H1 (cell line): Measurements from ENCODE around the gene PTGES3L. TPM values are rescaled to one million over a fixed set of nuclear protein-coding genes. Genes with fewer than 3 reads are reported as not detected.

Experiments
- CTCF ChIA-PET: fragments of 300-600 bp; sonication (Branson Sonifier 250); formaldehyde crosslinking; loops from one replicate; lab custom pipeline; 2021; ENCODE audit not compliant: partially characterized antibody; lab: Charles Lee
- POLR2A ChIA-PET: fragments of 300-600 bp; sonication (Branson Sonifier 250); formaldehyde crosslinking; loops from one replicate; lab custom pipeline; 2021; ENCODE audit warnings: inconsistent platforms; ENCODE audit not compliant: partially characterized antibody; lab: Charles Lee
- DNase-seq, 2 experiments: peaks; one replicate each; pipeline versions ENCODE4 v3.0.0 to v3.0.0-alpha.2; 2010 to 2022; ENCODE audit warnings: low spot score in 2 of 2, low read depth in 1 of 2, mixed read lengths in 1 of 2
- FAIRE-seq: peaks from 2 replicates; lab custom pipeline; 2011; peaks lifted over from hg19 to GRCh38; lab: Jason Lieb, UNC
- H2AFZ ChIP-seq: 2 replicates; pipeline ENCODE4 v1.8.1; 2012; ENCODE audit warnings: low read length, inconsistent platforms
- H2AK5ac ChIP-seq: 2 replicates; pipeline ENCODE4 v1.6.1; 2013; ENCODE audit warnings: low read depth, low read length
- H2BK120ac ChIP-seq: replicated peaks from 2 replicates; pipeline ENCODE3; 2013; ENCODE audit warnings: low read depth, low read length, inconsistent platforms
- H2BK12ac ChIP-seq: 2 replicates; pipeline ENCODE4 v1.6.1; 2013; ENCODE audit warnings: low read depth, low read length
- H2BK15ac ChIP-seq: 2 replicates; pipeline ENCODE4 v1.6.1; 2013; ENCODE audit warnings: low read length
- H2BK20ac ChIP-seq: 2 replicates; pipeline ENCODE4 v1.6.1; 2013; ENCODE audit warnings: low read length
- H2BK5ac ChIP-seq: 2 replicates; pipeline ENCODE4 v1.6.1; 2013; ENCODE audit warnings: low read depth, low read length
- H3K14ac ChIP-seq: 2 replicates; pipeline ENCODE4 v1.6.1; 2013; ENCODE audit warnings: inconsistent platforms; ENCODE audit not compliant: insufficient read length
- H3K18ac ChIP-seq: 2 replicates; pipeline ENCODE4 v1.6.1; 2013; ENCODE audit warnings: low read length; ENCODE audit errors: extremely low read depth
- H3K23ac ChIP-seq: 2 replicates; pipeline ENCODE4 v1.6.1; 2013; ENCODE audit warnings: inconsistent platforms; ENCODE audit not compliant: insufficient read length
- H3K23me2 ChIP-seq: 2 replicates; pipeline ENCODE4 v1.6.1; 2013; ENCODE audit warnings: low read depth, low read length
- H3K27ac ChIP-seq: 2 replicates; pipeline ENCODE4 v1.6.1; 2011; ENCODE audit warnings: low read depth, low read length, inconsistent platforms
- H3K27me3 ChIP-seq, 4 experiments: replicated peaks in 1 of 4; 1 replicate in 1 of 4; 2 replicates in 3 of 4; pipeline versions ENCODE4 v1.6.1 to v1.8.1; 2011 to 2013; ENCODE audit warnings: low read length in 3 of 4, mild to moderate bottlenecking in 3 of 4, inconsistent platforms in 2 of 4, mixed read lengths in 2 of 4, moderate library complexity in 1 of 4; ENCODE audit not compliant: control insufficient read depth in 3 of 4, insufficient read depth in 3 of 4; ENCODE audit errors: extremely low read depth in 1 of 4
- H3K36me3 ChIP-seq, 4 experiments: 2 replicates each; pipeline versions ENCODE4 v1.6.1 to v1.8.1; 2011 to 2013; ENCODE audit warnings: mild to moderate bottlenecking in 4 of 4, low read length in 3 of 4, moderate library complexity in 2 of 4, control low read depth in 1 of 4, inconsistent platforms in 1 of 4; ENCODE audit not compliant: insufficient read depth in 4 of 4, control insufficient read depth in 2 of 4
- H3K4ac ChIP-seq: replicated peaks from 2 replicates; pipeline ENCODE3; 2013; ENCODE audit warnings: low read length, low read depth, mixed read lengths, inconsistent platforms; ENCODE audit not compliant: insufficient read length
- H3K4me1 ChIP-seq, 4 experiments: replicated peaks in 1 of 4; 1 replicate in 1 of 4; 2 replicates in 3 of 4; pipeline versions ENCODE4 v1.6.1 to v1.8.1; 2011 to 2013; ENCODE audit warnings: low read length in 3 of 4, inconsistent platforms in 2 of 4, mixed read lengths in 1 of 4; ENCODE audit not compliant: insufficient read depth in 4 of 4, control insufficient read depth in 3 of 4
- H3K4me2 ChIP-seq, 2 experiments: 2 replicates each; pipeline versions ENCODE4 v1.6.1 to v1.8.1; 2011 to 2013; ENCODE audit warnings: low read depth in 2 of 2, low read length in 2 of 2, control low read depth in 1 of 2, inconsistent platforms in 1 of 2, mild to moderate bottlenecking in 1 of 2; ENCODE audit not compliant: insufficient read depth in 1 of 2
- H3K4me3 ChIP-seq, 4 experiments: fragments of 200-600, 300-600 bp in 1 of 4; sonication (generic), shearing (Covaris generic), sonication (Bioruptor Twin) in 1 of 4; 2 replicates each; pipeline versions ENCODE4 v1.5.1 to v1.8.1; 2011 to 2016; ENCODE audit warnings: low read length in 4 of 4, low read depth in 3 of 4, control low read depth in 2 of 4, inconsistent platforms in 2 of 4, mild to moderate bottlenecking in 2 of 4, mixed read lengths in 1 of 4, moderate library complexity in 1 of 4; ENCODE audit not compliant: insufficient read depth in 2 of 4; ENCODE audit errors: extremely low read depth in 1 of 4
- H3K56ac ChIP-seq: replicated peaks from 2 replicates; pipeline ENCODE3; 2013; ENCODE audit warnings: low read depth, mild to moderate bottlenecking, mixed read lengths, low read length, inconsistent platforms; ENCODE audit not compliant: insufficient read length
- H3K79me1 ChIP-seq: 2 replicates; pipeline ENCODE4 v1.6.1; 2013; ENCODE audit warnings: low read depth, low read length, control low read depth
- H3K79me2 ChIP-seq, 2 experiments: 2 replicates each; pipeline versions ENCODE4 v1.6.1 to v1.8.1; 2012 to 2013; ENCODE audit warnings: low read length in 2 of 2, mild to moderate bottlenecking in 2 of 2, inconsistent platforms in 1 of 2; ENCODE audit not compliant: insufficient read depth in 2 of 2, control insufficient read depth in 1 of 2
- H3K9ac ChIP-seq, 4 experiments: replicated peaks in 1 of 4; 1 replicate in 1 of 4; 2 replicates in 3 of 4; pipeline versions ENCODE4 v1.6.1 to v1.8.1; 2011 to 2013; ENCODE audit warnings: low read depth in 3 of 4, low read length in 3 of 4, control low read depth in 2 of 4, mild to moderate bottlenecking in 2 of 4, moderate library complexity in 2 of 4, inconsistent platforms in 1 of 4; ENCODE audit errors: extremely low read depth in 1 of 4
- H3K9me3 ChIP-seq, 2 experiments: 2 replicates each; pipeline versions ENCODE4 v1.6.1 to v1.8.1; 2012 to 2013; ENCODE audit warnings: mild to moderate bottlenecking in 2 of 2, moderate library complexity in 2 of 2, control low read depth in 1 of 2, inconsistent platforms in 1 of 2, low read depth in 1 of 2, low read length in 1 of 2, mixed read lengths in 1 of 2; ENCODE audit not compliant: insufficient read depth in 2 of 2
- H4K20me1 ChIP-seq, 2 experiments: replicated peaks in 1 of 2; 2 replicates each; pipeline versions ENCODE3 to v1.8.1; 2011 to 2013; ENCODE audit warnings: inconsistent platforms in 2 of 2, low read length in 2 of 2, mild to moderate bottlenecking in 1 of 2; ENCODE audit not compliant: insufficient read depth in 2 of 2, control insufficient read depth in 1 of 2
- H4K5ac ChIP-seq: 2 replicates; pipeline ENCODE4 v1.6.1; 2013; ENCODE audit warnings: low read length, low read depth, mixed read lengths, inconsistent platforms; ENCODE audit not compliant: insufficient read length
- H4K8ac ChIP-seq: 2 replicates; pipeline ENCODE4 v1.8.0; 2013; ENCODE audit warnings: mild to moderate bottlenecking, moderate library complexity, low read length, inconsistent platforms; ENCODE audit not compliant: insufficient read depth; ENCODE audit errors: extremely low read depth
- H4K91ac ChIP-seq: replicated peaks from 2 replicates; pipeline ENCODE3; 2013; ENCODE audit warnings: low read length, mixed read lengths, inconsistent platforms; ENCODE audit not compliant: insufficient read length
- CREB1 ChIP-seq: IDR thresholded peaks from 2 replicates; pipeline ENCODE4 v1.6.1; 2012; ENCODE audit warnings: inconsistent platforms
- EZH2 ChIP-seq: fragments of 200-600 bp; sonication (generic); IDR thresholded peaks from 2 replicates; pipeline ENCODE4 v1.7.1; 2012; ENCODE audit warnings: low read depth, mild to moderate bottlenecking, moderate library complexity, low read length, inconsistent platforms; ENCODE audit not compliant: severe bottlenecking
- JUND ChIP-seq: IDR thresholded peaks from 2 replicates; pipeline ENCODE4 v1.6.1; 2011; ENCODE audit warnings: mild to moderate bottlenecking, improper control_type of control experiment, low read length
- KDM1A ChIP-seq: fragments of 200-600, 300-600 bp; sonication (generic); IDR thresholded peaks from 2 replicates; pipeline ENCODE4 v1.7.1; 2016; ENCODE audit warnings: mild to moderate bottlenecking, low read length, borderline replicate concordance
- KDM4A ChIP-seq: IDR thresholded peaks from one replicate; pipeline ENCODE4 v1.7.1; 2012; ENCODE audit warnings: low read depth, mild to moderate bottlenecking, moderate library complexity, low read length, inconsistent platforms; ENCODE audit not compliant: severe bottlenecking
- WGBS, 2 experiments: shearing (Covaris generic) in 1 of 2; methylation state at CpG; one replicate each; pipeline versions ENCODE4 v1.1.6 to v1.1.7; 2013 to 2015; ENCODE audit warnings: low lambda C conversion rate in 2 of 2, mixed read lengths in 2 of 2, inconsistent platforms in 1 of 2, low coverage in 1 of 2, missing lambda C conversion rate in 1 of 2; ENCODE audit not compliant: insufficient replicate concordance in 2 of 2, insufficient coverage in 1 of 2, insufficient read length in 1 of 2; ENCODE audit errors: extremely low coverage in 1 of 2, missing lambda C conversion rate in 1 of 2; 5-methylcytosine and 5-hydroxymethylcytosine counted together
- polyA plus RNA-seq, 7 experiments: library from polyadenylated mRNA; depleted of rRNA in 3 of 7; stranded (reverse) in 5 of 7; unstranded in 2 of 7; fragments of >200 nt in 5 of 7; fragments of 200-250 nt in 2 of 7; gene quantifications; 1 replicate in 5 of 7; 2 replicates in 1 of 7; 4 replicates in 1 of 7; pipeline versions ENCODE4 v1.2.1 to v1.2.3, GENCODE V29; 2011 to 2013; ENCODE audit warnings: missing spikeins in 2 of 7, mixed read lengths in 2 of 7
- total RNA-seq: library from RNA; stranded (reverse); fragmentation: NEBNext Ultra II Directional; extraction: Animal tissue kit (Norgen Biotek cat#: 25700); gene quantifications from 2 replicates; pipeline ENCODE4 v1.2.1, GENCODE V29; 2021
- TF ChIP-seq, protein P1 (sequence below): IDR thresholded peaks from 2 replicates; pipeline ENCODE4 v1.6.1; 2011; ENCODE audit warnings: low read depth, mild to moderate bottlenecking, low read length; ENCODE audit not compliant: insufficient read depth
- TF ChIP-seq, protein P2 (sequence below), 3 experiments: IDR thresholded peaks; 1 replicate in 2 of 3; 2 replicates in 1 of 3; pipeline versions ENCODE4 v1.5.1 to v1.6.1; 2011; ENCODE audit warnings: low read length in 3 of 3, mild to moderate bottlenecking in 3 of 3, inconsistent platforms in 2 of 3, low read depth in 1 of 3, moderate library complexity in 1 of 3; ENCODE audit not compliant: insufficient read depth in 1 of 3; ENCODE audit errors: control extremely low read depth in 1 of 3
- TF ChIP-seq, protein P3 (sequence below): IDR thresholded peaks from 2 replicates; pipeline ENCODE4 v1.6.1; 2011; ENCODE audit warnings: low read length, improper control_type of control experiment

The PTGES3L gene
- total and polyA plus RNA-seq, 2 of the 8 experiments (the other 6 are each of a cell fraction or from before 2014, with no cell fraction given) = 3.0 to 3.6 TPM

DNA sequence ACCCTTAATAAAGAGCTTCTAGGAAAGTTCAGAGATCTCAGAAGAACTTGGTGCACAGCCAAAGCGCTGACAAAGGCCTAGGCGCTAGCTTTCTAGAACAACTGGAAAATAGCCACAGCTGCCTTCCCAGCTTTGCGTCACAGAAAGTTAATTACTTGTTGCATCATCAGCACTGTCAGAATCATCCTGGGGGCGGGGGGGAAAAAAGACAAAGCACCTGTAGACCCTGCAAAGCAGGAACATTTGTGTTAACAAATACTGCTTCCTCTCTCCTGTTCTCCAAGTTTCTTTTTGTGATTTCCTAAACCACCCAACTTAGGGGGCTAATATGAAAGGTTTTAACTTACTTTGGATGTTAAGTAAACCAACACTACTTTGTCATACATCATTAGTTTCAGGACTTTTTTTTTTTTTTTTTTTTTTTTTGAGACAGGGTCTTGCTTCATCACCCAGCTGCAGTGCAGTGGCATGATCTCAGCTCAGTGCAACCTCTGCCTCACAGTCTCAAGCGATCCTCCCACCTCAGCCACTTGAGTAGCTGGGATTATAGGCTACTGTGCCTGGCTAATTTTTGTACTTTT lies 10.8 kb downstream of the PTGES3L start:
- no peak overlapping the region for H3K9ac ChIP-seq
- peaks cover 3% of the 10 kb centered on the region for H3K23me2 ChIP-seq
- H3K27ac ChIP-seq = no peak overlapping the region
- H3K79me2 ChIP-seq = no peaks in the 10 kb centered on the region
- H2BK5ac ChIP-seq = no peak overlapping the region
- POLR2A ChIA-PET = interaction anchor here (1.1 to 2.0 kb wide), 4 partner anchors 9 to 29 kb away, joined by 3 to 8 read pairs (median 4); partner anchors contain the start of genes PTGES3L, RPL27 and RUNDC1
- no peak overlapping the region for H2AFZ ChIP-seq
- no peak overlapping the region for H2BK12ac ChIP-seq
- no peak overlapping the region for H3K4me3 ChIP-seq
- DNase-seq (no peak), FAIRE-seq (no peak)
- no peak overlapping the region for H3K23ac ChIP-seq
- 78% methylated on average over 5 of the region's 5 CpGs; no CpG with 5 or more reads in 1 of the 2 experiments for WGBS, 2 experiments
- no peak overlapping the region for H2BK20ac ChIP-seq
- H3K56ac ChIP-seq = no peak overlapping the region
- H3K4me2 ChIP-seq = no peak overlapping the region
- H4K5ac ChIP-seq = no peak overlapping the region
- CTCF ChIA-PET = interaction anchor here (0.6 to 1.5 kb wide), 5 partner anchors 15 to 597 kb away, joined by 3 to 4 read pairs (median 3); no protein-coding TSS in a partner anchor
- H2AK5ac ChIP-seq = no peak overlapping the region
- no peak overlapping the region for H2BK120ac ChIP-seq
- no peak overlapping the region for H3K18ac ChIP-seq
- H4K20me1 ChIP-seq = no peaks in the 10 kb centered on the region
- no peak overlapping the region for H2BK15ac ChIP-seq
- no peak overlapping the region for H4K8ac ChIP-seq
- H3K27me3 ChIP-seq = no peaks in the 10 kb centered on the region
- H3K9me3 ChIP-seq = peaks cover 0 to 3% of the 10 kb centered on the region in 2 experiments; a peak in 1 of 4 replicates
- no peaks in the 10 kb centered on the region for H3K4me1 ChIP-seq
- H3K4ac ChIP-seq = no peak overlapping the region
- H3K14ac ChIP-seq = no peak overlapping the region
- no peak overlapping the region for H4K91ac ChIP-seq
- no peaks in the 10 kb centered on the region for H3K36me3 ChIP-seq
- no peaks in the 10 kb centered on the region for H3K79me1 ChIP-seq
- no peak for TF ChIP-seq JUND
- no peak for TF ChIP-seq EZH2
- TF ChIP-seq, protein P1, sequence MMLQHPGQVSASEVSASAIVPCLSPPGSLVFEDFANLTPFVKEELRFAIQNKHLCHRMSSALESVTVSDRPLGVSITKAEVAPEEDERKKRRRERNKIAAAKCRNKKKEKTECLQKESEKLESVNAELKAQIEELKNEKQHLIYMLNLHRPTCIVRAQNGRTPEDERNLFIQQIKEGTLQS = no peak
- TF ChIP-seq, protein P2, sequence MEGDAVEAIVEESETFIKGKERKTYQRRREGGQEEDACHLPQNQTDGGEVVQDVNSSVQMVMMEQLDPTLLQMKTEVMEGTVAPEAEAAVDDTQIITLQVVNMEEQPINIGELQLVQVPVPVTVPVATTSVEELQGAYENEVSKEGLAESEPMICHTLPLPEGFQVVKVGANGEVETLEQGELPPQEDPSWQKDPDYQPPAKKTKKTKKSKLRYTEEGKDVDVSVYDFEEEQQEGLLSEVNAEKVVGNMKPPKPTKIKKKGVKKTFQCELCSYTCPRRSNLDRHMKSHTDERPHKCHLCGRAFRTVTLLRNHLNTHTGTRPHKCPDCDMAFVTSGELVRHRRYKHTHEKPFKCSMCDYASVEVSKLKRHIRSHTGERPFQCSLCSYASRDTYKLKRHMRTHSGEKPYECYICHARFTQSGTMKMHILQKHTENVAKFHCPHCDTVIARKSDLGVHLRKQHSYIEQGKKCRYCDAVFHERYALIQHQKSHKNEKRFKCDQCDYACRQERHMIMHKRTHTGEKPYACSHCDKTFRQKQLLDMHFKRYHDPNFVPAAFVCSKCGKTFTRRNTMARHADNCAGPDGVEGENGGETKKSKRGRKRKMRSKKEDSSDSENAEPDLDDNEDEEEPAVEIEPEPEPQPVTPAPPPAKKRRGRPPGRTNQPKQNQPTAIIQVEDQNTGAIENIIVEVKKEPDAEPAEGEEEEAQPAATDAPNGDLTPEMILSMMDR (IDR thresholded peaks at IDR 0.05; ENCODE audit: control extremely low read depth in 1 of 3, insufficient read depth in 1 of 3, low read depth in 1 of 3, low read length in 3 of 3) = no peak
- no peak for TF ChIP-seq KDM1A
- no peak for TF ChIP-seq CREB1
- TF ChIP-seq, protein P3, sequence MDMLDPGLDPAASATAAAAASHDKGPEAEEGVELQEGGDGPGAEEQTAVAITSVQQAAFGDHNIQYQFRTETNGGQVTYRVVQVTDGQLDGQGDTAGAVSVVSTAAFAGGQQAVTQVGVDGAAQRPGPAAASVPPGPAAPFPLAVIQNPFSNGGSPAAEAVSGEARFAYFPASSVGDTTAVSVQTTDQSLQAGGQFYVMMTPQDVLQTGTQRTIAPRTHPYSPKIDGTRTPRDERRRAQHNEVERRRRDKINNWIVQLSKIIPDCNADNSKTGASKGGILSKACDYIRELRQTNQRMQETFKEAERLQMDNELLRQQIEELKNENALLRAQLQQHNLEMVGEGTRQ = no peak
- TF ChIP-seq KDM4A = no peak
